HepG2 (cell line): ENCODE results near the gene MAN1B1. TPM values are rescaled to one million over a fixed set of nuclear protein-coding genes. Genes with fewer than 3 reads are reported as not detected.
A peak's percentile ranks its signal among the peaks of the same experiment; 100 is the strongest.

Experiments
- BCL3 ChIP-seq: sonication (generic); formaldehyde crosslinking; IDR thresholded peaks from 2 replicates; pipeline ENCODE4 v1.5.1; 2020; ENCODE audit warnings: mild to moderate bottlenecking, missing genetic modification reagents, moderate library complexity
- BRD4 ChIP-seq: sonication (generic); formaldehyde crosslinking; IDR thresholded peaks from 2 replicates; pipeline ENCODE4 v1.4.0; 2020; ENCODE audit warnings: missing genetic modification reagents
- CSRNP2 ChIP-seq: sonication (generic); formaldehyde crosslinking; conservative IDR thresholded peaks from 2 replicates; pipeline ENCODE4 v1.8.0; 2022; ENCODE audit warnings: low read depth, missing genetic modification reagents
- ISX ChIP-seq: sonication (generic); formaldehyde crosslinking; conservative IDR thresholded peaks from 2 replicates; pipeline ENCODE4 v1.5.0; 2020; ENCODE audit warnings: missing genetic modification reagents
- MAFF ChIP-seq: IDR thresholded peaks from 2 replicates; pipeline ENCODE4 v1.6.1; 2011; ENCODE audit warnings: low read depth, low read length, improper control_type of control experiment
- MTERF4 ChIP-seq: sonication (generic); formaldehyde crosslinking; IDR thresholded peaks from 2 replicates; pipeline ENCODE4 v1.8.0; 2023; ENCODE audit warnings: mild to moderate bottlenecking, missing genetic modification reagents
- POLR2AphosphoS5 ChIP-seq: IDR thresholded peaks from 2 replicates; pipeline ENCODE4 v1.6.1; 2012; ENCODE audit warnings: low read depth, low read length
- SMARCE1 ChIP-seq: fragments of 450-650 bp; IDR thresholded peaks from 2 replicates; pipeline ENCODE4 v1.6.1; 2017; ENCODE audit warnings: borderline replicate concordance
- SRSF1 ChIP-seq: fragments of 200-400 bp; formaldehyde crosslinking; optimal IDR thresholded peaks from 2 replicates; pipeline ENCODE3; 2017; ENCODE audit warnings: mild to moderate bottlenecking, low read depth, low read length, moderate library complexity
- STAG1 ChIP-seq: sonication (generic); formaldehyde crosslinking; IDR thresholded peaks from 2 replicates; pipeline ENCODE4 v1.4.0; 2020; ENCODE audit warnings: missing genetic modification reagents
- ZBTB8A ChIP-seq: sonication (generic); formaldehyde crosslinking; IDR thresholded peaks from 2 replicates; pipeline ENCODE4 v1.4.0; 2020; ENCODE audit warnings: mild to moderate bottlenecking, low read depth, missing genetic modification reagents, borderline replicate concordance
- ZFYVE20 ChIP-seq: sonication (generic); formaldehyde crosslinking; IDR thresholded peaks from 2 replicates; pipeline ENCODE4 v1.8.0; 2023; ENCODE audit warnings: low read depth, mild to moderate bottlenecking, moderate library complexity, missing genetic modification reagents, borderline replicate concordance
- ZMYM4 ChIP-seq: sonication (generic); formaldehyde crosslinking; IDR thresholded peaks from 2 replicates; pipeline ENCODE4 v1.8.1; 2023; ENCODE audit warnings: mild to moderate bottlenecking, missing genetic modification reagents
- ZNF142 ChIP-seq: sonication (generic); formaldehyde crosslinking; IDR thresholded peaks from 2 replicates; pipeline ENCODE4 v1.4.0; 2020; ENCODE audit warnings: missing genetic modification reagents
- ZNF414 ChIP-seq: sonication (generic); formaldehyde crosslinking; IDR thresholded peaks from 2 replicates; pipeline ENCODE4 v1.5.0; 2020; ENCODE audit warnings: missing genetic modification reagents
- ZNF569 ChIP-seq: sonication (generic); formaldehyde crosslinking; IDR thresholded peaks from 2 replicates; pipeline ENCODE4 v1.5.0; 2020; ENCODE audit warnings: mild to moderate bottlenecking, missing genetic modification reagents, moderate library complexity, borderline replicate concordance
- ZNF607 ChIP-seq: sonication (generic); formaldehyde crosslinking; IDR thresholded peaks from 2 replicates; pipeline ENCODE4 v1.5.1; 2020; ENCODE audit warnings: missing genetic modification reagents, mild to moderate bottlenecking, borderline replicate concordance
- ZNF747 ChIP-seq: sonication (generic); formaldehyde crosslinking; IDR thresholded peaks from 2 replicates; pipeline ENCODE4 v1.8.1; 2023; ENCODE audit warnings: missing genetic modification reagents, mild to moderate bottlenecking, borderline replicate concordance
- polyA plus RNA-seq, 8 experiments: library from polyadenylated mRNA; depleted of rRNA in 3 of 8; stranded (reverse) in 7 of 8; unstranded in 1 of 8; fragments of >200 nt; fragmentation: Illumina TruSeq in 4 of 8; extraction: Trizol in 4 of 8; gene quantifications; 2 replicates each; pipeline versions ENCODE4 v1.2.1 to v1.2.3, GENCODE V29; 2011 to 2016; ENCODE audit warnings: low read depth in 4 of 8, missing spikeins in 1 of 8, mixed read lengths in 1 of 8; ENCODE audit not compliant: insufficient read depth in 1 of 8
- total RNA-seq, 5 experiments: library from RNA; depleted of rRNA; stranded (reverse); fragments of >200 nt; fragmentation: Illumina TruSeq; extraction: Trizol; gene quantifications; 2 replicates each; pipeline ENCODE4 v1.2.3, GENCODE V29; 2016; ENCODE audit warnings: low read depth in 1 of 5

The MAN1B1 gene
- total and polyA plus RNA-seq, 2 of the 13 experiments (the other 11 are each of a cell fraction or from before 2014, with no cell fraction given): 48.9 to 59.5 TPM

- TF ChIP-seq ZNF142 (CRISPR knock-in tag): no peak; the same call in 1 of the 2 replicates
- no peak; the same call in 1 of the 2 replicates for TF ChIP-seq ZNF607 (CRISPR knock-in tag)
- no peak for TF ChIP-seq BCL3 (CRISPR knock-in tag)
- TF ChIP-seq BRD4 (CRISPR knock-in tag): no peak; the same call in 1 of the 2 replicates
- TF ChIP-seq MAFF: no peak
- peak; percentile 71 for TF ChIP-seq ZMYM4 (CRISPR knock-in tag)
- TF ChIP-seq ZBTB8A (CRISPR knock-in tag): no peak
- TF ChIP-seq ZNF569 (CRISPR knock-in tag): no peak
- no peak for TF ChIP-seq MTERF4 (CRISPR knock-in tag)
- TF ChIP-seq ZNF414 (CRISPR knock-in tag): no peak
- TF ChIP-seq POLR2AphosphoS5: peak; percentile 71
- TF ChIP-seq ISX (CRISPR knock-in tag): 0 out of 2 replicates have a peak, but pooled peaks have one; percentile 8
- TF ChIP-seq STAG1 (CRISPR knock-in tag): no peak
- no peak for TF ChIP-seq SMARCE1
- no peak for TF ChIP-seq CSRNP2 (CRISPR knock-in tag)
- no peak for TF ChIP-seq SRSF1
- peak; percentile 81 for TF ChIP-seq ZNF747 (CRISPR knock-in tag)
- TF ChIP-seq ZFYVE20: no peak
Measured at GRCh38 chr9:137055385-137056364, 31.1 kb upstream of the MAN1B1 start (continued).
